ENCODE results near the gene TTI1.

Gene TTI1

GRCh38 chr20:38066969-38067716, 33.9 kb upstream of the TTI1 start:
- peaks cover 45 to 99% of the 10 kb centered on the region in 2 experiments for H3K36me3 ChIP-seq (ENCODE audit: control insufficient read depth in 2 of 2, insufficient read depth in 1 of 2, low read length in 2 of 2)
- H3K4me1 ChIP-seq (ENCODE audit: control insufficient read depth, insufficient read depth, low read length) = no peaks in the 10 kb centered on the region
- ChIA-PET CTCF (interaction anchor here (0.9 to 6.6 kb wide), 2 partner anchors 99 to 156 kb away, joined by 6 to 50 read pairs; no protein-coding TSS in a partner anchor), POLR2A (interaction anchor here (0.6 kb wide), 1 partner anchor 37 kb away, joined by 3 read pairs; no protein-coding TSS in a partner anchor)
- H3K4me3 ChIP-seq (ENCODE audit: low read depth, low read length) = no peak overlapping the region
- no peak overlapping the region for H3K27ac ChIP-seq (ENCODE audit: extremely low read depth, low read depth, low read length)
- H3K9me3 ChIP-seq (ENCODE audit: control insufficient read depth, insufficient read depth, low read depth, low read length) = no peaks in the 10 kb centered on the region
- no peak for TF ChIP-seq ZBTB7A (tag by site-specific recombination; IDR thresholded peaks at IDR 0.05; ENCODE audit: low read depth)
- no peak for TF ChIP-seq ZBTB1 (tag by site-specific recombination; IDR thresholded peaks at IDR 0.05)
- TF ChIP-seq OSR2 (tag by site-specific recombination; IDR thresholded peaks at IDR 0.05) = no peak

GRCh38 chr20:38065764-38066375, 32.6 kb upstream of the TTI1 start:
- CTCF ChIA-PET = interaction anchor here (1.5 to 6.6 kb wide), 3 partner anchors 8 to 501 kb away, joined by 3 to 50 read pairs (median 5); no protein-coding TSS in a partner anchor
- no peaks in the 10 kb centered on the region for H3K9me3 ChIP-seq (ENCODE audit: control insufficient read depth, insufficient read depth, low read depth, low read length)
- POLR2A ChIA-PET = no interaction called here
- peaks cover 39 to 99% of the 10 kb centered on the region in 2 experiments for H3K36me3 ChIP-seq (ENCODE audit: control insufficient read depth in 2 of 2, insufficient read depth in 1 of 2, low read length in 2 of 2)
- H3K4me3 ChIP-seq (ENCODE audit: low read depth, low read length) = no peak overlapping the region
- no peaks in the 10 kb centered on the region for H3K4me1 ChIP-seq (ENCODE audit: control insufficient read depth, insufficient read depth, low read length)
- no peak overlapping the region for H3K27ac ChIP-seq (ENCODE audit: extremely low read depth, low read depth, low read length)
- TF ChIP-seq ZNF701 (tag by site-specific recombination; IDR thresholded peaks at IDR 0.05) = no peak
- TF ChIP-seq ZSCAN23 (tag by site-specific recombination; IDR thresholded peaks at IDR 0.05) = no peak
- TF ChIP-seq MZF1 (tag by site-specific recombination; IDR thresholded peaks at IDR 0.05; ENCODE audit: borderline replicate concordance) = no peak
- TF ChIP-seq ZNF660 (tag by site-specific recombination; IDR thresholded peaks at IDR 0.05) = no peak
- no peak for TF ChIP-seq ZNF292 (tag by site-specific recombination; IDR thresholded peaks at IDR 0.05; ENCODE audit: borderline replicate concordance, low read depth)
- TF ChIP-seq ZFHX2 (tag by site-specific recombination; conservative IDR thresholded peaks at IDR 0.05) = no peak
- no peak for TF ChIP-seq IKZF3 (tag by site-specific recombination; IDR thresholded peaks at IDR 0.05)

GRCh38 chr20:38063911-38064530, 30.8 kb upstream of the TTI1 start:
- ChIA-PET CTCF (interaction anchor here (0.6 to 6.6 kb wide), 5 partner anchors 10 to 159 kb away, joined by 3 to 50 read pairs (median 3); no protein-coding TSS in a partner anchor), POLR2A (no interaction called here)
- H3K9me3 ChIP-seq (ENCODE audit: control insufficient read depth, insufficient read depth, low read depth, low read length) = no peaks in the 10 kb centered on the region
- peaks cover 31 to 99% of the 10 kb centered on the region in 2 experiments for H3K36me3 ChIP-seq (ENCODE audit: control insufficient read depth in 2 of 2, insufficient read depth in 1 of 2, low read length in 2 of 2)
- TF ChIP-seq AEBP2 (tag by site-specific recombination; IDR thresholded peaks at IDR 0.05; ENCODE audit: borderline replicate concordance) = no peak
- no peak for TF ChIP-seq ZNF140 (tag by site-specific recombination; IDR thresholded peaks at IDR 0.05)
- no peak for TF ChIP-seq GFI1B (tag by site-specific recombination; IDR thresholded peaks at IDR 0.05)
- TF ChIP-seq KLF7 (tag by site-specific recombination; IDR thresholded peaks at IDR 0.05; ENCODE audit: borderline replicate concordance) = no peak
- TF ChIP-seq ZBTB26 (tag by site-specific recombination; optimal IDR thresholded peaks at IDR 0.05) = no peak
- no peak overlapping the region for H3K27ac ChIP-seq (ENCODE audit: extremely low read depth, low read depth, low read length)
- H3K4me3 ChIP-seq (ENCODE audit: low read depth, low read length) = no peak overlapping the region
- H3K4me1 ChIP-seq (ENCODE audit: control insufficient read depth, insufficient read depth, low read length) = no peaks in the 10 kb centered on the region

Measured in HEK293 (cell line).